Smooth muscle cell (in vitro differentiated cells): ENCODE data around the gene PDGFD. TPM values are rescaled to one million over a fixed set of nuclear protein-coding genes. Genes with fewer than 3 reads are reported as not detected.

Experiments used
- DNase-seq: peaks from one replicate; lab custom pipeline; 2025; ENCODE audit not compliant: unreplicated experiment; lab: John Stamatoyannopoulos, UW
- H2AFZ ChIP-seq: fragments of 200-600 bp; sonication (generic); 2 replicates; pipeline ENCODE4 v1.6.0; 2016; ENCODE audit warnings: antibody characterized with exemption, low read depth, mild to moderate bottlenecking
- H3F3A ChIP-seq: fragments of 200-600 bp; sonication (generic); 2 replicates; pipeline ENCODE4 v1.6.0; 2017; ENCODE audit warnings: antibody characterized with exemption, low read depth
- H3K27ac ChIP-seq: fragments of 200-600 bp; sonication (generic); 2 replicates; pipeline ENCODE4 v1.5.1; 2016; ENCODE audit warnings: low read depth, mild to moderate bottlenecking
- H3K27me3 ChIP-seq: fragments of 200-600 bp; sonication (generic); 2 replicates; pipeline ENCODE4 v1.6.1; 2016; ENCODE audit warnings: low read depth, mild to moderate bottlenecking
- H3K36me3 ChIP-seq: fragments of 200-600 bp; sonication (generic); 2 replicates; pipeline ENCODE4 v1.5.1; 2016; ENCODE audit warnings: low read depth
- H3K4me1 ChIP-seq: fragments of 200-600 bp; sonication (generic); 2 replicates; pipeline ENCODE4 v1.5.1; 2016; ENCODE audit warnings: low read depth
- H3K4me2 ChIP-seq: fragments of 200-600 bp; sonication (generic); 2 replicates; pipeline ENCODE4 v1.6.0; 2016; ENCODE audit warnings: mild to moderate bottlenecking
- H3K4me3 ChIP-seq: fragments of 200-600 bp; sonication (generic); 2 replicates; pipeline ENCODE4 v1.5.1; 2016; ENCODE audit warnings: mild to moderate bottlenecking
- H3K79me2 ChIP-seq: fragments of 200-600 bp; sonication (generic); 2 replicates; pipeline ENCODE4 v1.6.0; 2016; ENCODE audit warnings: low read depth, mild to moderate bottlenecking
- H3K9ac ChIP-seq: fragments of 200-600 bp; sonication (generic); 2 replicates; pipeline ENCODE4 v1.6.0; 2016; ENCODE audit warnings: low read depth
- H3K9me3 ChIP-seq: fragments of 200-600 bp; sonication (generic); replicated peaks from 2 replicates; pipeline ENCODE4 v1.5.1; 2016; ENCODE audit warnings: low read depth
- H4K20me1 ChIP-seq: fragments of 200-600 bp; sonication (generic); 2 replicates; pipeline ENCODE4 v1.6.0; 2016; ENCODE audit warnings: low read depth
- WGBS: methylation state at CpG from one replicate; pipeline ENCODE4 v1.1.7; 2016; ENCODE audit warnings: low lambda C conversion rate; 5-methylcytosine and 5-hydroxymethylcytosine counted together
- polyA plus RNA-seq: library from polyadenylated mRNA; unstranded; fragments of >200 nt; fragmentation: Nextera tagmentation; extraction: Ambion mirVana; gene quantifications from 2 replicates; pipeline ENCODE4 v1.2.1, GENCODE V29; 2016
- total RNA-seq: library from RNA; depleted of rRNA; stranded (reverse); fragments of >200 nt; gene quantifications from 2 replicates; pipeline ENCODE4 v1.2.3, GENCODE V29; 2014
- TF ChIP-seq, protein P1 (sequence below): fragments of 200-600 bp; sonication (generic); IDR thresholded peaks from 2 replicates; pipeline ENCODE4 v1.5.1; 2017; ENCODE audit warnings: borderline replicate concordance, mild to moderate bottlenecking, antibody characterized with exemption; ENCODE audit not compliant: insufficient read depth, poor library complexity, severe bottlenecking

PDGFD gene
- total and polyA plus RNA-seq, 2 experiments from 2014 or later, result 1.5 to 10.0 TPM

DNA sequence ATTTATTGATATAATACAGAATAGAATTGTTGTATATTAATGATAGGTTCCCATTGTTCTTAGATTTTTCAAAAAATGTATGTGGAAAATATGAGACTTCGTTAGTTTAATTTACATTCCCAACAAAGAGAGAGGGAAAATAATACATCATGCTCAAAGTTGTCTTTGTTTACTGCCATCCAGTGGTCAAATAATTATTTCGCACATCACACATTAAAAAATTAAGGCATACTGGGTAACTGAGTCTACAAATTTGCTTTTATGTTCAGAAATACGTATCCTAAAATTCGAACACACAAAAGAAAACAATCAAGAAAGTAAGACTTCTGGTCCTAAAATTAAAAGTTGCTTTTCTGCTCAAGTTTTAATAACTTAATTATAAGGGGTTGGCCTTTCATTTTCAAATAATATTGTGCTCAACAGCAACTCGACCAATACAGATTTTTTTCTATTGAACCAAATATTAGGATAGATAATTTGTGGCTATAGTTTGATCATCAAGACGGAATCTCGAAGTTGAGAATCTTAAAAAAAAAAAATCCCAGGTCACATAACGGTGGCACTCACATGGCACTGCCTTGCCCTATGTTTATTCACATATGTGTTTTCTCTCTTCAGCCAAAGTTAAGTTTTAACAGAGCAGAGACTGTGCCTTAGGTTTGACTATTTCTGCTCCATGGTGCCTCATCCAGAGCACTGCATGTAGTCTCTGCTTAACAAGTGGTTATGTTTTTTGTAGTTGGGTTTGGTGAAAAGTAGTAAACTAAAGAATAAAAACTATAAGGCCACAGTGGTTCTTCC is 12.3 kb downstream of the PDGFD start:
- WGBS, result 78% methylated on average over 8 of the region's 8 CpGs
- no peak for DNase-seq
- Histone ChIP-seq H3K4me2 (no peak overlapping the region), H2AFZ (no peak overlapping the region), H3K36me3 (no peaks in the 10 kb centered on the region), H3K9ac (no peak overlapping the region), H3F3A (no peaks in the 10 kb centered on the region), H3K4me3 (no peak overlapping the region), H3K79me2 (no peaks in the 10 kb centered on the region), H3K27me3 (no peaks in the 10 kb centered on the region), H3K27ac (no peak overlapping the region), H3K4me1 (no peaks in the 10 kb centered on the region), H4K20me1 (no peaks in the 10 kb centered on the region), H3K9me3 (no peaks in the 10 kb centered on the region)
- TF ChIP-seq, protein P1, sequence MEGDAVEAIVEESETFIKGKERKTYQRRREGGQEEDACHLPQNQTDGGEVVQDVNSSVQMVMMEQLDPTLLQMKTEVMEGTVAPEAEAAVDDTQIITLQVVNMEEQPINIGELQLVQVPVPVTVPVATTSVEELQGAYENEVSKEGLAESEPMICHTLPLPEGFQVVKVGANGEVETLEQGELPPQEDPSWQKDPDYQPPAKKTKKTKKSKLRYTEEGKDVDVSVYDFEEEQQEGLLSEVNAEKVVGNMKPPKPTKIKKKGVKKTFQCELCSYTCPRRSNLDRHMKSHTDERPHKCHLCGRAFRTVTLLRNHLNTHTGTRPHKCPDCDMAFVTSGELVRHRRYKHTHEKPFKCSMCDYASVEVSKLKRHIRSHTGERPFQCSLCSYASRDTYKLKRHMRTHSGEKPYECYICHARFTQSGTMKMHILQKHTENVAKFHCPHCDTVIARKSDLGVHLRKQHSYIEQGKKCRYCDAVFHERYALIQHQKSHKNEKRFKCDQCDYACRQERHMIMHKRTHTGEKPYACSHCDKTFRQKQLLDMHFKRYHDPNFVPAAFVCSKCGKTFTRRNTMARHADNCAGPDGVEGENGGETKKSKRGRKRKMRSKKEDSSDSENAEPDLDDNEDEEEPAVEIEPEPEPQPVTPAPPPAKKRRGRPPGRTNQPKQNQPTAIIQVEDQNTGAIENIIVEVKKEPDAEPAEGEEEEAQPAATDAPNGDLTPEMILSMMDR, result peak; percentile 50

DNA sequence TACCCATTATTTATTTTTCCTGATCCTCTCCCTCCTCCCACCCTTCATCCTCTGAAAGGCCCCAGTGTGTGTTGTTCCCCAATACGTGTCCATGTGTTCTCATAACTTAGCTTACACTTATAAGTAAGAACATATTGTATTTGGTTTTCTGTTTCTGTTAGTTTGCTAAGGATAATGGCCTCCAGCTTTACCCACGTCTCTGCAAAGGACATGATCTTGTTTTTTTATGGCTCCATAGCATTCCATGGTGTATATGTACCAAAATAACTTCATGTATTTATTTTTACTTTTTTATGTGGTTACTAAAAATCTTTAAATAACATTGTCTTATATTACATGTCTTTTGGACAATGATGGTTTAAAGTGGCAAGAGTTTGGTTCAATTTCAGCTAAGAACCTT is 15.2 kb downstream of the PDGFD start:
- TF ChIP-seq, protein P1, result no peak
- Histone ChIP-seq H3K36me3 (no peaks in the 10 kb centered on the region), H4K20me1 (no peaks in the 10 kb centered on the region), H3K9ac (no peak overlapping the region), H3F3A (no peaks in the 10 kb centered on the region), H3K27ac (no peak overlapping the region), H3K27me3 (no peaks in the 10 kb centered on the region), H3K4me3 (no peak overlapping the region), H3K79me2 (no peaks in the 10 kb centered on the region), H3K4me1 (no peaks in the 10 kb centered on the region), H3K4me2 (no peak overlapping the region), H3K9me3 (no peaks in the 10 kb centered on the region), H2AFZ (no peak overlapping the region)
- DNase-seq, result no peak
- 92% methylated on average over 2 of the region's 2 CpGs for WGBS

GRCh38 chr11:104148074-104148473 is 15.9 kb downstream of the PDGFD start:
- Histone ChIP-seq H3K27ac (no peak overlapping the region), H3K9me3 (no peaks in the 10 kb centered on the region), H4K20me1 (no peaks in the 10 kb centered on the region), H3K36me3 (no peaks in the 10 kb centered on the region), H3K27me3 (no peaks in the 10 kb centered on the region), H3K4me2 (no peak overlapping the region), H3F3A (no peaks in the 10 kb centered on the region), H3K9ac (no peak overlapping the region), H3K4me1 (no peaks in the 10 kb centered on the region), H3K79me2 (no peaks in the 10 kb centered on the region), H2AFZ (no peak overlapping the region), H3K4me3 (no peak overlapping the region)
- TF ChIP-seq, protein P1, result no peak
- no peak for DNase-seq
- WGBS, result 78% methylated on average over 2 of the region's 2 CpGs

GRCh38 chr11:104146943-104147342 is 17.0 kb downstream of the PDGFD start:
- WGBS, result 92% methylated on average over 3 of the region's 3 CpGs
- no peak overlapping the region for H3K9ac ChIP-seq
- TF ChIP-seq, protein P1, result no peak

More at GRCh38 chr11:104146943-104147342, 17.0 kb downstream of the PDGFD start:
- no peak overlapping the region for H3K4me3 ChIP-seq
- DNase-seq, result no peak
- no peaks in the 10 kb centered on the region for H3K4me1 ChIP-seq
- no peak overlapping the region for H3K4me2 ChIP-seq
- no peak overlapping the region for H3K27ac ChIP-seq
- H3K27me3 ChIP-seq, result no peaks in the 10 kb centered on the region
- no peaks in the 10 kb centered on the region for H3F3A ChIP-seq
- H3K9me3 ChIP-seq, result no peaks in the 10 kb centered on the region
- no peaks in the 10 kb centered on the region for H3K36me3 ChIP-seq
- H4K20me1 ChIP-seq, result no peaks in the 10 kb centered on the region
- H2AFZ ChIP-seq, result no peak overlapping the region
- no peaks in the 10 kb centered on the region for H3K79me2 ChIP-seq
